HepG2 (cell line): ENCODE results near the gene CADM4. TPM values are rescaled to one million over a fixed set of nuclear protein-coding genes. Genes with fewer than 3 reads are reported as not detected.
"Not testable (repeated sequence)": the region's sequence is repeated elsewhere in the genome, so short reads cannot be mapped to it uniquely, and the experiment has no call there.

ENCODE experiments used
- ATAC-seq: fragments of 200-7000 bp; cut with Tn5 transposase; 3 replicates; pipeline ENCODE4 v1.9.1; 2020; ENCODE audit warnings: mild to moderate bottlenecking, moderate library complexity
- BruUV-seq: library from RNA; stranded (reverse); fragments of 400-500 nt; replicated peaks from 2 replicates; lab custom pipeline; 2021; lab: Mats Ljungman, UMichigan
- CTCF ChIA-PET: fragments of 300-600 bp; formaldehyde crosslinking; extraction: SDS; loops from one replicate; lab custom pipeline; 2021; ENCODE audit warnings: low total read pairs, inconsistent platforms, low intra/inter-chr PET ratio; lab: Yijun Ruan, JAX
- POLR2A ChIA-PET: fragments of 350-600 bp; sonication (Branson Sonifier 250); formaldehyde crosslinking; loops from one replicate; lab custom pipeline; 2020; ENCODE audit warnings: antibody characterized with exemption, inconsistent platforms; lab: Yijun Ruan, JAX
- DNase-seq: peaks from one replicate; pipeline ENCODE4 v3.0.0-alpha.2; 2015; ENCODE audit warnings: low spot score
- FAIRE-seq: peaks from 3 replicates; lab custom pipeline; 2011; peaks lifted over from hg19 to GRCh38; lab: Jason Lieb, UNC
- H2AFZ ChIP-seq: one replicate; pipeline ENCODE4 v1.6.1; 2011; ENCODE audit warnings: low read length, inconsistent platforms
- H3K27ac ChIP-seq: fragments of 300-600 bp; 3 replicates; pipeline ENCODE4 v1.8.0; 2011; ENCODE audit warnings: mixed run types, mild to moderate bottlenecking, mixed read lengths, low read length, inconsistent platforms; ENCODE audit not compliant: insufficient read depth; ENCODE audit errors: extremely low read length
- H3K27me3 ChIP-seq, 2 experiments: fragments of 200-600 bp in 1 of 2; 2 replicates in 1 of 2; 3 replicates in 1 of 2; pipeline versions ENCODE4 v1.6.0 to v1.8.0; 2011; ENCODE audit warnings: low read length in 2 of 2, mild to moderate bottlenecking in 2 of 2, moderate library complexity in 2 of 2, inconsistent platforms in 1 of 2; ENCODE audit not compliant: insufficient read depth in 2 of 2, control insufficient read depth in 1 of 2
- H3K36me3 ChIP-seq, 2 experiments: fragments of 200-600 bp in 1 of 2; replicated peaks in 1 of 2; 2 replicates in 1 of 2; 3 replicates in 1 of 2; pipeline versions ENCODE4 v1.5.1 to v1.8.0; 2011; ENCODE audit warnings: low read length in 2 of 2, inconsistent platforms in 1 of 2; ENCODE audit not compliant: insufficient read depth in 2 of 2, control insufficient read depth in 1 of 2
- H3K4me1 ChIP-seq: 2 replicates; pipeline ENCODE4 v1.5.1; 2012; ENCODE audit warnings: low read length, inconsistent platforms; ENCODE audit not compliant: insufficient read depth
- H3K4me2 ChIP-seq: 2 replicates; pipeline ENCODE4 v1.6.0; 2011; ENCODE audit warnings: low read depth, low read length, inconsistent platforms
- H3K4me3 ChIP-seq, 3 experiments: fragments of 200-600 bp in 1 of 3; sonication (generic), shearing (Covaris generic) in 1 of 3; replicated peaks in 1 of 3; 2 replicates each; pipeline ENCODE4 v1.5.1; 2011 to 2016; ENCODE audit warnings: low read length in 3 of 3, inconsistent platforms in 2 of 3, low read depth in 2 of 3, mild to moderate bottlenecking in 2 of 3, control low read depth in 1 of 3, mixed read lengths in 1 of 3; ENCODE audit not compliant: insufficient read depth in 1 of 3
- H3K79me2 ChIP-seq: one replicate; pipeline ENCODE4 v1.6.1; 2011; ENCODE audit warnings: low read length, inconsistent platforms; ENCODE audit not compliant: insufficient read depth
- H3K9ac ChIP-seq: 2 replicates; pipeline ENCODE4 v1.6.0; 2011; ENCODE audit warnings: mild to moderate bottlenecking, low read depth, low read length, inconsistent platforms; ENCODE audit not compliant: insufficient read depth
- H3K9me3 ChIP-seq: 2 replicates; pipeline ENCODE4 v1.5.1; 2012; ENCODE audit warnings: mild to moderate bottlenecking, low read length
- H4K20me1 ChIP-seq: 2 replicates; pipeline ENCODE4 v1.6.0; 2011; ENCODE audit warnings: inconsistent platforms, mild to moderate bottlenecking, low read length, moderate library complexity; ENCODE audit not compliant: insufficient read depth
- ADNP ChIP-seq: sonication (generic); formaldehyde crosslinking; IDR thresholded peaks from 2 replicates; pipeline ENCODE4 v1.4.0; 2020; ENCODE audit warnings: missing genetic modification reagents
- AHR ChIP-seq: IDR thresholded peaks from 2 replicates; pipeline ENCODE4 v1.6.1; 2018; ENCODE audit warnings: missing genetic modification reagents, missing compliant biosample characterization
- PLRG1 ChIP-seq: fragments of 450-650 bp; conservative IDR thresholded peaks from 2 replicates; pipeline ENCODE4 v1.6.1; 2016
- ZNF530 ChIP-seq: sonication (generic); formaldehyde crosslinking; IDR thresholded peaks from 2 replicates; pipeline ENCODE4 v1.5.0; 2020; ENCODE audit warnings: low read depth, mild to moderate bottlenecking, missing genetic modification reagents
- ZNF839 ChIP-seq: sonication (generic); formaldehyde crosslinking; IDR thresholded peaks from 2 replicates; pipeline ENCODE4 v1.4.0; 2020; ENCODE audit warnings: missing genetic modification reagents, mild to moderate bottlenecking, borderline replicate concordance
- WGBS: methylation state at CpG from one replicate; pipeline ENCODE4 v1.1.6; 2017; ENCODE audit warnings: low lambda C conversion rate; 5-methylcytosine and 5-hydroxymethylcytosine counted together
- in situ Hi-C: cut with HindIII; loops from 2 replicates; pipeline ENCODE4 v1.10.0; 2017; ENCODE audit warnings: low pct_unique_long_range_greater_than_20kb; ENCODE audit not compliant: extremely low pct_ligation_motif_present
- intact Hi-C: fragments of 100-400 bp; cut with micrococcal nuclease; formaldehyde crosslinking; loops from one replicate; pipeline ENCODE4 v1.10.0; 2022; ENCODE audit not compliant: unreplicated experiment
- polyA plus RNA-seq, 8 experiments: library from polyadenylated mRNA; depleted of rRNA in 3 of 8; stranded (reverse) in 7 of 8; unstranded in 1 of 8; fragments of >200 nt; fragmentation: Illumina TruSeq in 4 of 8; extraction: Trizol in 4 of 8; gene quantifications; 2 replicates each; pipeline versions ENCODE4 v1.2.1 to v1.2.3, GENCODE V29; 2011 to 2016; ENCODE audit warnings: low read depth in 4 of 8, missing spikeins in 1 of 8, mixed read lengths in 1 of 8; ENCODE audit not compliant: insufficient read depth in 1 of 8
- total RNA-seq, 5 experiments: library from RNA; depleted of rRNA; stranded (reverse); fragments of >200 nt; fragmentation: Illumina TruSeq; extraction: Trizol; gene quantifications; 2 replicates each; pipeline ENCODE4 v1.2.3, GENCODE V29; 2016; ENCODE audit warnings: low read depth in 1 of 5
- TF ChIP-seq, protein P1 (sequence below): sonication (generic); IDR thresholded peaks from 2 replicates; pipeline ENCODE4 v1.6.1; 2016; ENCODE audit warnings: low read depth, borderline replicate concordance
- TF ChIP-seq, protein P2 (sequence below): sonication (generic); formaldehyde crosslinking; IDR thresholded peaks from 2 replicates; pipeline ENCODE4 v1.5.0; 2020; ENCODE audit warnings: missing genetic modification reagents

CADM4 gene
- total and polyA plus RNA-seq, 2 of the 13 experiments (the other 11 are each of a cell fraction or from before 2014, with no cell fraction given) = 8.5 to 16.0 TPM

- TF ChIP-seq, protein P1, sequence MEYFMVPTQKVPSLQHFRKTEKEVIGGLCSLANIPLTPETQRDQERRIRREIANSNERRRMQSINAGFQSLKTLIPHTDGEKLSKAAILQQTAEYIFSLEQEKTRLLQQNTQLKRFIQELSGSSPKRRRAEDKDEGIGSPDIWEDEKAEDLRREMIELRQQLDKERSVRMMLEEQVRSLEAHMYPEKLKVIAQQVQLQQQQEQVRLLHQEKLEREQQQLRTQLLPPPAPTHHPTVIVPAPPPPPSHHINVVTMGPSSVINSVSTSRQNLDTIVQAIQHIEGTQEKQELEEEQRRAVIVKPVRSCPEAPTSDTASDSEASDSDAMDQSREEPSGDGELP = no peak
- TF ChIP-seq ZNF530 (CRISPR knock-in tag) (no peak), PLRG1 (no peak), ZNF839 (CRISPR knock-in tag) (no peak), ADNP (no peak), AHR (CRISPR knock-in tag) (no peak)
- TF ChIP-seq, protein P2, sequence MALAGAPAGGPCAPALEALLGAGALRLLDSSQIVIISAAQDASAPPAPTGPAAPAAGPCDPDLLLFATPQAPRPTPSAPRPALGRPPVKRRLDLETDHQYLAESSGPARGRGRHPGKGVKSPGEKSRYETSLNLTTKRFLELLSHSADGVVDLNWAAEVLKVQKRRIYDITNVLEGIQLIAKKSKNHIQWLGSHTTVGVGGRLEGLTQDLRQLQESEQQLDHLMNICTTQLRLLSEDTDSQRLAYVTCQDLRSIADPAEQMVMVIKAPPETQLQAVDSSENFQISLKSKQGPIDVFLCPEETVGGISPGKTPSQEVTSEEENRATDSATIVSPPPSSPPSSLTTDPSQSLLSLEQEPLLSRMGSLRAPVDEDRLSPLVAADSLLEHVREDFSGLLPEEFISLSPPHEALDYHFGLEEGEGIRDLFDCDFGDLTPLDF (CRISPR knock-in tag) = no peak
These were observed 33.6 kb downstream of the CADM4 start (continued) for GRCh38 chr19:43605875-43606568.

GRCh38 chr19:43600326-43600725 lies 39.3 kb downstream of the CADM4 start:
- H4K20me1 ChIP-seq, CTCF ChIA-PET, ATAC-seq, H3K4me3 ChIP-seq, FAIRE-seq, H3K9me3 ChIP-seq, BruUV-seq, H3K27ac ChIP-seq, DNase-seq, H3K9ac ChIP-seq, intact Hi-C loops, H2AFZ ChIP-seq, in situ Hi-C loops, POLR2A ChIA-PET, H3K27me3 ChIP-seq, H3K4me2 ChIP-seq: not testable (repeated sequence)
- H3K4me1 ChIP-seq = peaks cover 11% of the 10 kb centered on the region
- peaks cover 5 to 28% of the 10 kb centered on the region in 2 experiments; a peak in 3 of 5 replicates for H3K36me3 ChIP-seq
- 94% methylated on average over 4 of the region's 5 CpGs for WGBS
- H3K79me2 ChIP-seq = peaks cover 20% of the 10 kb centered on the region
